CD14-positive monocyte (primary cell): ENCODE data around the gene CARS2. TPM values are rescaled to one million over a fixed set of nuclear protein-coding genes. Genes with fewer than 3 reads are reported as not detected.

Experiments
- DNase-seq, 3 donors: peaks; one replicate each; pipeline ENCODE4 v3.0.0-alpha.2; 2011 to 2022
- H2AFZ ChIP-seq: 2 replicates; pipeline ENCODE4 v1.6.0; 2012; ENCODE audit warnings: mild to moderate bottlenecking, low read depth, low read length, inconsistent platforms; ENCODE audit not compliant: insufficient read depth, poor library complexity, severe bottlenecking
- H3K27ac ChIP-seq, 2 donors: 1 replicate in 1 of 2; 2 replicates in 1 of 2; pipeline ENCODE4 v1.5.1; 2012 to 2013; ENCODE audit warnings: low read length in 2 of 2, control low read depth in 1 of 2, inconsistent platforms in 1 of 2, low read depth in 1 of 2, mild to moderate bottlenecking in 1 of 2
- H3K27me3 ChIP-seq, 2 donors: one replicate each; pipeline versions ENCODE4 v1.6.0 to v1.6.1; 2011 to 2013; ENCODE audit warnings: low read length in 2 of 2; ENCODE audit not compliant: control insufficient read depth in 2 of 2, insufficient read depth in 2 of 2
- H3K36me3 ChIP-seq, 2 donors: replicated peaks in 1 of 2; 1 replicate in 1 of 2; 2 replicates in 1 of 2; pipeline versions ENCODE4 v1.5.1 to v1.6.1; 2012 to 2013; ENCODE audit warnings: low read length in 2 of 2, control low read depth in 1 of 2, inconsistent platforms in 1 of 2, mild to moderate bottlenecking in 1 of 2; ENCODE audit not compliant: insufficient read depth in 2 of 2, control insufficient read depth in 1 of 2
- H3K4me1 ChIP-seq, 2 donors: 1 replicate in 1 of 2; 2 replicates in 1 of 2; pipeline versions ENCODE4 v1.5.1 to v1.6.1; 2012 to 2013; ENCODE audit warnings: low read length in 2 of 2, control low read depth in 1 of 2, inconsistent platforms in 1 of 2, mild to moderate bottlenecking in 1 of 2, moderate library complexity in 1 of 2; ENCODE audit not compliant: insufficient read depth in 2 of 2, control insufficient read depth in 1 of 2
- H3K4me2 ChIP-seq: replicated peaks from 2 replicates; pipeline ENCODE3; 2012; ENCODE audit warnings: low read length, moderate library complexity, mild to moderate bottlenecking; ENCODE audit not compliant: poor library complexity, severe bottlenecking; ENCODE audit errors: extremely low read depth
- H3K4me3 ChIP-seq, 3 experiments: fragments of 200-600 bp in 1 of 3; sonication (generic) in 1 of 3; replicated peaks in 1 of 3; 1 replicate in 2 of 3; 2 replicates in 1 of 3; pipeline ENCODE4 v1.5.1; 2011 to 2013; ENCODE audit warnings: low read length in 3 of 3, mild to moderate bottlenecking in 3 of 3, control low read depth in 2 of 3, low read depth in 2 of 3, inconsistent platforms in 1 of 3, moderate library complexity in 1 of 3
- H3K79me2 ChIP-seq: 2 replicates; pipeline ENCODE4 v1.6.0; 2012; ENCODE audit warnings: mild to moderate bottlenecking, control low read depth, inconsistent platforms, low read length, moderate library complexity; ENCODE audit not compliant: insufficient read depth
- H3K9ac ChIP-seq: 2 replicates; pipeline ENCODE4 v1.6.0; 2017; ENCODE audit warnings: low read length, mild to moderate bottlenecking; ENCODE audit not compliant: insufficient read depth, poor library complexity, severe bottlenecking
- H3K9me3 ChIP-seq, 2 donors: replicated peaks in 1 of 2; 1 replicate in 1 of 2; 2 replicates in 1 of 2; pipeline versions ENCODE4 v1.5.1 to v1.6.1; 2012 to 2013; ENCODE audit warnings: low read length in 2 of 2, control low read depth in 1 of 2; ENCODE audit not compliant: control insufficient read depth in 1 of 2, insufficient read depth in 1 of 2
- H4K20me1 ChIP-seq: 2 replicates; pipeline ENCODE4 v1.6.0; 2012; ENCODE audit warnings: mild to moderate bottlenecking, low read length, control low read depth, moderate library complexity; ENCODE audit not compliant: insufficient read depth
- H3K27ac Mint-ChIP-seq, 7 donors: one replicate each; pipeline ENCODE4 v1.8.0; 2020; ENCODE audit warnings: mild to moderate bottlenecking in 7 of 7, mixed read lengths in 7 of 7, moderate library complexity in 6 of 7, inconsistent platforms in 2 of 7
- H3K27me3 Mint-ChIP-seq, 3 donors: one replicate each; pipeline ENCODE4 v1.8.0; 2021 to 2022; ENCODE audit warnings: low read depth in 3 of 3, mild to moderate bottlenecking in 3 of 3, mixed read lengths in 3 of 3, moderate library complexity in 3 of 3, inconsistent platforms in 1 of 3
- H3K36me3 Mint-ChIP-seq, 2 donors: one replicate each; pipeline ENCODE4 v1.8.0; 2020; ENCODE audit warnings: mixed read lengths in 2 of 2, inconsistent platforms in 1 of 2, mild to moderate bottlenecking in 1 of 2
- H3K4me1 Mint-ChIP-seq: one replicate; pipeline ENCODE4 v1.8.0; 2020; ENCODE audit warnings: mild to moderate bottlenecking, mixed read lengths
- H3K4me3 Mint-ChIP-seq, 2 donors: one replicate each; pipeline ENCODE4 v1.8.0; 2020; ENCODE audit warnings: mild to moderate bottlenecking in 2 of 2, mixed read lengths in 2 of 2, moderate library complexity in 1 of 2
- H3K9me3 Mint-ChIP-seq, 7 donors: one replicate each; pipeline ENCODE4 v1.8.0; 2020 to 2022; ENCODE audit warnings: mixed read lengths in 7 of 7, mild to moderate bottlenecking in 6 of 7, moderate library complexity in 6 of 7, inconsistent platforms in 2 of 7
- WGBS: methylation state at CpG from one replicate; pipeline ENCODE4 v1.1.5; 2013; ENCODE audit warnings: missing lambda C conversion rate; ENCODE audit not compliant: insufficient coverage; 5-methylcytosine and 5-hydroxymethylcytosine counted together
- intact Hi-C, 2 donors: fragments of 100-400 bp; cut with micrococcal nuclease; formaldehyde crosslinking; loops; one replicate each; pipeline versions ENCODE4 v1.15.0 to v1.15.1; 2023
- polyA plus RNA-seq, 3 donors: library from polyadenylated mRNA; depleted of rRNA in 1 of 3; unstranded in 2 of 3; stranded (reverse) in 1 of 3; fragments of 300-500 nt in 2 of 3; fragments of >200 nt in 1 of 3; fragmentation: Illumina TruSeq in 2 of 3; gene quantifications; 1 replicate in 2 of 3; 2 replicates in 1 of 3; pipeline ENCODE4 v1.2.3, GENCODE V29; 2012 to 2021
- TF ChIP-seq, protein P1 (sequence below): fragments of 200-600 bp; IDR thresholded peaks from one replicate; pipeline ENCODE4 v1.8.0; 2022; ENCODE audit warnings: antibody characterized with exemption, mild to moderate bottlenecking

The CARS2 gene
- polyA plus RNA-seq, 3 donors, result 130 to 305 (median 227) TPM

DNA sequence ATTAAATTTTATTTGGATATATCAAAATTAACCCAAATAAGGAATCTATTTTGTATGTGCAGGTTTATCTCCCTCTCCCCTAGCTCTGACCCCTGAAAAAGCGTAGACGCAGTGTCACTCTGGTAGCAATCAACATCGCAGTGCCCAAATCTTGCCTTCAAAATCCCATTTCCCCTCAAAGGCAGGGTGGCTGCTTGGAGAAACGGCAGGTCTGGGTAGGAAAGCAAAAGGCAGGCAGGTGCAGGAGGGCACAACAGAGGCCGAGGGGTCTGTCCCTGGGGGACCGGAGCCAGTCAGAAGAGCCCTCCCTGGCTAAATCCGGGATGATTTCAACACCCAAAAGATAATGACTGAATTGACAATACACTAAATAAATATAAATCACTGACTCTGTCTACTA, 48.7 kb downstream of the CARS2 start:
- Histone ChIP-seq H3K36me3 (peaks cover 35 to 43% of the 10 kb centered on the region in 2 donors), H3K9ac (no peak overlapping the region), H3K27ac (peak overlapping the region; percentile 89 to 92), H4K20me1 (peaks cover 17% of the 10 kb centered on the region), H3K9me3 (no peaks in the 10 kb centered on the region), H3K4me3 (peak overlapping the region in 1 of 3 experiments; percentile 64), H3K4me1 (peaks cover 48 to 55% of the 10 kb centered on the region in 2 donors), H3K79me2 (peaks cover 92% of the 10 kb centered on the region), H3K4me2 (peak overlapping the region; percentile 73), H2AFZ (no peak overlapping the region), H3K27me3 (no peaks in the 10 kb centered on the region)
- H3K4me3 Mint-ChIP-seq, result peak overlapping the region in 1 of 2 donors; percentile 72
- no peaks in the 10 kb centered on the region for H3K27me3 Mint-ChIP-seq
- WGBS, result 91% methylated on average over 4 of the region's 7 CpGs
- H3K27ac Mint-ChIP-seq, result peak overlapping the region; percentile 89 to 96 (median 95)
- intact Hi-C loops, result loop anchor here (5.0 kb wide), 1 partner anchor 55 kb away; the partner anchor contains the start of gene ING1 (in 2 of the 2)
- TF ChIP-seq, protein P1, sequence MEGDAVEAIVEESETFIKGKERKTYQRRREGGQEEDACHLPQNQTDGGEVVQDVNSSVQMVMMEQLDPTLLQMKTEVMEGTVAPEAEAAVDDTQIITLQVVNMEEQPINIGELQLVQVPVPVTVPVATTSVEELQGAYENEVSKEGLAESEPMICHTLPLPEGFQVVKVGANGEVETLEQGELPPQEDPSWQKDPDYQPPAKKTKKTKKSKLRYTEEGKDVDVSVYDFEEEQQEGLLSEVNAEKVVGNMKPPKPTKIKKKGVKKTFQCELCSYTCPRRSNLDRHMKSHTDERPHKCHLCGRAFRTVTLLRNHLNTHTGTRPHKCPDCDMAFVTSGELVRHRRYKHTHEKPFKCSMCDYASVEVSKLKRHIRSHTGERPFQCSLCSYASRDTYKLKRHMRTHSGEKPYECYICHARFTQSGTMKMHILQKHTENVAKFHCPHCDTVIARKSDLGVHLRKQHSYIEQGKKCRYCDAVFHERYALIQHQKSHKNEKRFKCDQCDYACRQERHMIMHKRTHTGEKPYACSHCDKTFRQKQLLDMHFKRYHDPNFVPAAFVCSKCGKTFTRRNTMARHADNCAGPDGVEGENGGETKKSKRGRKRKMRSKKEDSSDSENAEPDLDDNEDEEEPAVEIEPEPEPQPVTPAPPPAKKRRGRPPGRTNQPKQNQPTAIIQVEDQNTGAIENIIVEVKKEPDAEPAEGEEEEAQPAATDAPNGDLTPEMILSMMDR, result no peak
- H3K4me1 Mint-ChIP-seq, result peaks cover 62% of the 10 kb centered on the region
- no peak for DNase-seq
- H3K9me3 Mint-ChIP-seq, result peaks cover 0 to 4% (median 0%) of the 10 kb centered on the region in 7 donors
- H3K36me3 Mint-ChIP-seq, result peaks cover 46 to 62% of the 10 kb centered on the region in 2 donors

DNA sequence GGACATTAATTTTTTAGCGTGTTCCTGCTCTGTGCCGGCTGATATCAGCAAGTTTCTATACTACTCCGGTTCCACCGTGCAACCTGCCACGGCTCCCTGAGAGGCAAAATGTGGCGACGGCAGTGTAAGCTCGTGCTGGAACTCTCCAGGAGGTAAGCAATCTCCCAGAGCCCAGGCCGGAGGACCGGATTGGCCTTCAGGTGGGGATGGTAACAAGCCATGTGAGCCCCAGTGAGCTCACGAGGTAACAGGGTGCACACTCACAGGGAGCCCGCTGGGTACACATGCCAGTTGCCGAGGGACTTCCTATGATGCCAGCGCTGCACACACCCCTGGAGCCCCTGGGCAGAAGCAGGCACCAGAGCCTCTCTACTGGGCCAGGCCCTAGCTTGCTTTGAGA, 52.1 kb downstream of the CARS2 start:
- peaks cover 21 to 25% of the 10 kb centered on the region in 2 donors for H3K4me1 ChIP-seq
- no peak overlapping the region for H3K4me3 ChIP-seq
- Mint-ChIP-seq H3K27me3 (peaks cover 0 to 2% (median 0%) of the 10 kb centered on the region in 3 donors), H3K9me3 (peaks cover 0 to 4% (median 0%) of the 10 kb centered on the region in 7 donors), H3K36me3 (peaks cover 58 to 70% of the 10 kb centered on the region in 2 donors), H3K4me3 (no peak overlapping the region), H3K27ac (no peak overlapping the region), H3K4me1 (peaks cover 38% of the 10 kb centered on the region)
- 98% methylated on average over 14 of the region's 14 CpGs for WGBS
- H3K36me3 ChIP-seq, result peaks cover 59 to 69% of the 10 kb centered on the region in 2 donors
- H3K79me2 ChIP-seq, result peaks cover 84% of the 10 kb centered on the region
- no peaks in the 10 kb centered on the region for H3K27me3 ChIP-seq
- peak overlapping the region in 1 of 2 donors; percentile 61 for H3K27ac ChIP-seq
- no peak overlapping the region for H2AFZ ChIP-seq
- no peaks in the 10 kb centered on the region for H3K9me3 ChIP-seq
- no peak overlapping the region for H3K4me2 ChIP-seq
- intact Hi-C loops, result no loop called here
- TF ChIP-seq, protein P1, result no peak
- DNase-seq, result no peak
- H3K9ac ChIP-seq, result no peak overlapping the region
- H4K20me1 ChIP-seq, result peaks cover 49% of the 10 kb centered on the region
